Endothelial cell of umbilical vein (primary cell): ENCODE measurements around the gene DGKI. TPM values are rescaled to one million over a fixed set of nuclear protein-coding genes. Genes with fewer than 3 reads are reported as not detected.
"Not testable (repeated sequence)": the region's sequence is repeated elsewhere in the genome, so short reads cannot be mapped to it uniquely, and the experiment has no call there.

Source experiments
- BruUV-seq: library from RNA; stranded (reverse); fragments of 400-500 nt; replicated peaks from 2 replicates; lab custom pipeline; 2021; lab: Mats Ljungman, UMichigan
- CTCF ChIA-PET: fragments of 300-600, 350-600 bp; sonication (Branson Sonifier 250); formaldehyde crosslinking; loops from one replicate; lab custom pipeline; 2021; ENCODE audit warnings: antibody characterized with exemption, inconsistent platforms; lab: Charles Lee
- POLR2A ChIA-PET: fragments of 300-600, 350-600 bp; sonication (Branson Sonifier 250); formaldehyde crosslinking; loops from one replicate; lab custom pipeline; 2021; ENCODE audit warnings: antibody characterized with exemption, inconsistent platforms; lab: Charles Lee
- DNase-seq: peaks from one replicate; pipeline ENCODE4 v3.0.0-alpha.2; 2011; ENCODE audit warnings: low read depth, low spot score
- FAIRE-seq: peaks from 2 replicates; lab custom pipeline; 2011; peaks lifted over from hg19 to GRCh38; lab: Jason Lieb, UNC
- H2AFZ ChIP-seq: 2 replicates; pipeline ENCODE4 v1.6.0; 2012; ENCODE audit warnings: low read depth, low read length, control low read depth, inconsistent platforms
- H3K27ac ChIP-seq: 2 replicates; pipeline ENCODE4 v1.5.1; 2011; ENCODE audit warnings: low read depth, mild to moderate bottlenecking, control low read depth, low read length, moderate library complexity; ENCODE audit not compliant: insufficient read depth
- H3K27me3 ChIP-seq, 2 experiments: 2 replicates each; pipeline versions ENCODE4 v1.6.0 to v1.6.1; 2011; ENCODE audit warnings: low read length in 2 of 2, mixed read lengths in 1 of 2; ENCODE audit not compliant: control insufficient read depth in 2 of 2, insufficient read depth in 2 of 2
- H3K36me3 ChIP-seq, 2 experiments: 2 replicates in 1 of 2; 3 replicates in 1 of 2; pipeline ENCODE4 v1.5.1; 2011; ENCODE audit warnings: low read length in 2 of 2, mild to moderate bottlenecking in 1 of 2, moderate library complexity in 1 of 2; ENCODE audit not compliant: control insufficient read depth in 2 of 2, insufficient read depth in 2 of 2; ENCODE audit errors: extremely low read depth in 1 of 2
- H3K4me1 ChIP-seq: 3 replicates; pipeline ENCODE4 v1.5.1; 2011; ENCODE audit warnings: mild to moderate bottlenecking, low read length; ENCODE audit not compliant: control insufficient read depth, insufficient read depth; ENCODE audit errors: extremely low read depth
- H3K4me2 ChIP-seq: 2 replicates; pipeline ENCODE4 v1.6.1; 2011; ENCODE audit warnings: low read length, control low read depth, mixed read lengths; ENCODE audit not compliant: insufficient read depth
- H3K4me3 ChIP-seq, 3 experiments: fragments of 200-600 bp in 1 of 3; sonication (generic), shearing (Covaris generic) in 1 of 3; replicated peaks in 1 of 3; 2 replicates each; pipeline ENCODE4 v1.5.1; 2011 to 2016; ENCODE audit warnings: control low read depth in 3 of 3, low read length in 3 of 3, mild to moderate bottlenecking in 2 of 3, inconsistent platforms in 1 of 3, low read depth in 1 of 3, moderate library complexity in 1 of 3; ENCODE audit not compliant: insufficient read depth in 1 of 3
- H3K79me2 ChIP-seq: 2 replicates; pipeline ENCODE4 v1.6.0; 2012; ENCODE audit warnings: low read length, inconsistent platforms; ENCODE audit not compliant: control insufficient read depth, insufficient read depth
- H3K9ac ChIP-seq: replicated peaks from 2 replicates; pipeline ENCODE3; 2011; ENCODE audit warnings: low read length, control low read depth; ENCODE audit not compliant: insufficient read depth; ENCODE audit errors: extremely low read depth
- H3K9me1 ChIP-seq: replicated peaks from 3 replicates; pipeline ENCODE4 v1.6.0; 2011; ENCODE audit warnings: mild to moderate bottlenecking, low read length; ENCODE audit not compliant: control insufficient read depth, insufficient read depth; ENCODE audit errors: extremely low read depth
- H3K9me3 ChIP-seq: replicated peaks from 2 replicates; pipeline ENCODE4 v1.5.1; 2012; ENCODE audit warnings: low read length, inconsistent platforms; ENCODE audit not compliant: control insufficient read depth, insufficient read depth
- H4K20me1 ChIP-seq: replicated peaks from 2 replicates; pipeline ENCODE3; 2011; ENCODE audit warnings: mild to moderate bottlenecking, low read length; ENCODE audit not compliant: control insufficient read depth, insufficient read depth; ENCODE audit errors: extremely low read depth
- EZH2 ChIP-seq: IDR thresholded peaks from 2 replicates; pipeline ENCODE4 v1.6.1; 2012; ENCODE audit warnings: borderline replicate concordance, low read depth, mild to moderate bottlenecking, moderate library complexity, low read length, inconsistent platforms; ENCODE audit not compliant: severe bottlenecking
- FOS ChIP-seq: IDR thresholded peaks from 2 replicates; pipeline ENCODE4 v1.6.1; 2011; ENCODE audit warnings: mild to moderate bottlenecking, low read length, moderate library complexity, borderline replicate concordance; ENCODE audit not compliant: insufficient read depth
- GATA2 ChIP-seq: IDR thresholded peaks from 2 replicates; pipeline ENCODE4 v1.7.0; 2011; ENCODE audit warnings: low read depth, mild to moderate bottlenecking, moderate library complexity, mixed read lengths, low read length; ENCODE audit not compliant: insufficient read length, insufficient read depth
- JUN ChIP-seq: IDR thresholded peaks from 2 replicates; pipeline ENCODE4 v1.6.1; 2011; ENCODE audit warnings: borderline replicate concordance, low read depth; ENCODE audit not compliant: insufficient read length, insufficient read depth
- MYC ChIP-seq: IDR thresholded peaks from one replicate; pipeline ENCODE4 v1.6.1; 2011; ENCODE audit warnings: mild to moderate bottlenecking, low read depth, low read length
- POLR2A ChIP-seq: IDR thresholded peaks from 2 replicates; pipeline ENCODE4 v1.6.1; 2012; ENCODE audit warnings: low read depth, mild to moderate bottlenecking, control low read depth, low read length
- POLR2AphosphoS5 ChIP-seq: IDR thresholded peaks from 2 replicates; pipeline ENCODE4 v1.6.1; 2012; ENCODE audit warnings: low read depth, mild to moderate bottlenecking, control low read depth, low read length, moderate library complexity; ENCODE audit not compliant: insufficient read depth
- dilution Hi-C: fragments of 300-500 bp; cut with MboI; formaldehyde crosslinking; loops from one replicate; pipeline ENCODE4 v1.15.0; 2019; ENCODE audit warnings: low sequenced_read_pairs; ENCODE audit not compliant: extremely low pct_ligation_motif_present
- intact Hi-C: fragments of 100-400 bp; cut with micrococcal nuclease; formaldehyde crosslinking; loops from one replicate; pipeline ENCODE4 v1.10.0; 2022
- polyA plus RNA-seq, 4 experiments: library from polyadenylated mRNA; depleted of rRNA in 3 of 4; stranded (reverse) in 3 of 4; unstranded in 1 of 4; fragments of >200 nt; gene quantifications; 2 replicates each; pipeline versions ENCODE4 v1.2.1 to v1.2.3, GENCODE V29; 2011 to 2012; ENCODE audit warnings: missing spikeins in 1 of 4
- total RNA-seq: library from RNA; stranded (reverse); gene quantifications from 2 replicates; pipeline ENCODE4 v1.2.3, GENCODE V29; 2021
- TF ChIP-seq, protein P1 (sequence below): IDR thresholded peaks from 2 replicates; pipeline ENCODE4 v1.6.1; 2011; ENCODE audit not compliant: insufficient read depth, insufficient read length
- TF ChIP-seq, protein P2 (sequence below), 2 donors: IDR thresholded peaks; 1 replicate in 1 of 2; 2 replicates in 1 of 2; pipeline ENCODE4 v1.5.1; 2011; ENCODE audit warnings: low read length in 2 of 2, mild to moderate bottlenecking in 2 of 2, moderate library complexity in 2 of 2, control low read depth in 1 of 2, inconsistent platforms in 1 of 2, low read depth in 1 of 2; ENCODE audit not compliant: insufficient read depth in 1 of 2; ENCODE audit errors: extremely low read depth in 1 of 2

The DGKI gene
- total and polyA plus RNA-seq, 2 donors (not counting 3 experiments of a cell fraction or from before 2014, with no cell fraction given) = 0.11 to 0.51 TPM

DNA sequence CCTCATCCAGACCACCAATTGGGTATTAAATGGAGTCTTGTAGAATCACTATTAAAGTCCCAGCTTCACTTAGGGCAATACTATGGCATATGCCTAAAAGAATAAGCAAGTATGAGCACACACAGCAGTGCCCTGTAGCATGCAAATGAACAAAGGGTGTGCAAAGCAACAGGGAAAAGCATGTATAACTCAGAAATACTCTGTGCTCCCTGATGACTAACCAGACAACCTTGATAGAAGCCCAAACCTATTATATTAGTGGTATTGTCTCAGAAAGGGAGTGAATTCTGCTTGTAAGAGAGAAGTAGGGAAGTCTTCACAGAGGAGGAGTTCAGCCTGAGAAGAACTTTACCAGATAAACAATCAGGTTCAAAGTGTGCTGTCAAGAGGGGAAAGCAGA, 131.2 kb downstream of the DGKI start:
- BruUV-seq = no TSS peak
- dilution Hi-C loops (no loop called here), intact Hi-C loops (no loop called here)
- Histone ChIP-seq H3K27ac (no peak overlapping the region), H3K9me1 (no peaks in the 10 kb centered on the region), H3K9me3 (no peaks in the 10 kb centered on the region), H3K4me1 (no peaks in the 10 kb centered on the region), H3K79me2 (no peaks in the 10 kb centered on the region), H3K4me2 (no peak overlapping the region), H3K4me3 (no peak overlapping the region), H3K27me3 (peaks cover 0 to 3% of the 10 kb centered on the region in 2 experiments), H3K36me3 (no peaks in the 10 kb centered on the region), H3K9ac (no peak overlapping the region), H2AFZ (no peak overlapping the region), H4K20me1 (no peaks in the 10 kb centered on the region)
- no peak for FAIRE-seq
- no peak for DNase-seq
- ChIA-PET POLR2A (no interaction called here), CTCF (no interaction called here)
- TF ChIP-seq POLR2A = no peak
- no peak for TF ChIP-seq EZH2
- TF ChIP-seq FOS = no peak
- no peak for TF ChIP-seq MYC

DNA sequence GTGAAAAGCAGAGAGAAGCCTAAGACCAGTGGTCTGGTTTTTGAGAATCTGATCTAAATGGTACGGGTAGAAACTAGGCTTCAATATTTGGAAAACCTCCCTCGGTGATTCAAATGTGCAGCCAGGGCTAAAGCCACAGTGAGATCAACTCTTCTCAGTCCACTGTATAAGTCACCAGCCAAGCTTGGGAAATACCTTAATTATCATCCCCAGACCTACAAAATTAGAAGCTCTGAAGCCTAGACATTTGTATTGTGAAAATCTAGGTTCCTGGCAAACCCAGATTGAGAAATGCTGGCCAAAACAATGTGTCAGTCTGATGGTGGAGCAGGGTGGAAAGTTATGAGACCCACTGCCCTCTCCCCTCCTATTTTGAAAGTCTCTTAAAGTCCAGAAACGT, 131.7 kb downstream of the DGKI start:
- FAIRE-seq = no peak
- ChIA-PET CTCF (no interaction called here), POLR2A (no interaction called here)
- peaks cover 0 to 3% of the 10 kb centered on the region in 2 experiments for H3K27me3 ChIP-seq
- H2AFZ ChIP-seq = no peak overlapping the region
- no peaks in the 10 kb centered on the region for H3K9me1 ChIP-seq
- H3K79me2 ChIP-seq = no peaks in the 10 kb centered on the region
- no peaks in the 10 kb centered on the region for H3K4me1 ChIP-seq
- no peaks in the 10 kb centered on the region for H3K9me3 ChIP-seq
- TF ChIP-seq MYC (no peak), EZH2 (no peak), POLR2A (no peak), GATA2 (no peak), POLR2AphosphoS5 (no peak), FOS (no peak), JUN (no peak)
- TF ChIP-seq, protein P1, sequence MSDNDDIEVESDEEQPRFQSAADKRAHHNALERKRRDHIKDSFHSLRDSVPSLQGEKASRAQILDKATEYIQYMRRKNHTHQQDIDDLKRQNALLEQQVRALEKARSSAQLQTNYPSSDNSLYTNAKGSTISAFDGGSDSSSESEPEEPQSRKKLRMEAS = no peak
- TF ChIP-seq, protein P2, sequence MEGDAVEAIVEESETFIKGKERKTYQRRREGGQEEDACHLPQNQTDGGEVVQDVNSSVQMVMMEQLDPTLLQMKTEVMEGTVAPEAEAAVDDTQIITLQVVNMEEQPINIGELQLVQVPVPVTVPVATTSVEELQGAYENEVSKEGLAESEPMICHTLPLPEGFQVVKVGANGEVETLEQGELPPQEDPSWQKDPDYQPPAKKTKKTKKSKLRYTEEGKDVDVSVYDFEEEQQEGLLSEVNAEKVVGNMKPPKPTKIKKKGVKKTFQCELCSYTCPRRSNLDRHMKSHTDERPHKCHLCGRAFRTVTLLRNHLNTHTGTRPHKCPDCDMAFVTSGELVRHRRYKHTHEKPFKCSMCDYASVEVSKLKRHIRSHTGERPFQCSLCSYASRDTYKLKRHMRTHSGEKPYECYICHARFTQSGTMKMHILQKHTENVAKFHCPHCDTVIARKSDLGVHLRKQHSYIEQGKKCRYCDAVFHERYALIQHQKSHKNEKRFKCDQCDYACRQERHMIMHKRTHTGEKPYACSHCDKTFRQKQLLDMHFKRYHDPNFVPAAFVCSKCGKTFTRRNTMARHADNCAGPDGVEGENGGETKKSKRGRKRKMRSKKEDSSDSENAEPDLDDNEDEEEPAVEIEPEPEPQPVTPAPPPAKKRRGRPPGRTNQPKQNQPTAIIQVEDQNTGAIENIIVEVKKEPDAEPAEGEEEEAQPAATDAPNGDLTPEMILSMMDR (IDR thresholded peaks at IDR 0.05; ENCODE audit: extremely low read depth in 1 of 2, insufficient read depth in 1 of 2, low read depth in 1 of 2, low read length in 2 of 2) = no peak
- H3K27ac ChIP-seq = no peak overlapping the region
- H3K36me3 ChIP-seq = no peaks in the 10 kb centered on the region
- intact Hi-C loops = no loop called here
- BruUV-seq = no TSS peak
- no peak overlapping the region for H3K9ac ChIP-seq
- dilution Hi-C loops = no loop called here
- H3K4me3 ChIP-seq = no peak overlapping the region
- no peaks in the 10 kb centered on the region for H4K20me1 ChIP-seq
- no peak overlapping the region for H3K4me2 ChIP-seq
- DNase-seq = no peak

DNA sequence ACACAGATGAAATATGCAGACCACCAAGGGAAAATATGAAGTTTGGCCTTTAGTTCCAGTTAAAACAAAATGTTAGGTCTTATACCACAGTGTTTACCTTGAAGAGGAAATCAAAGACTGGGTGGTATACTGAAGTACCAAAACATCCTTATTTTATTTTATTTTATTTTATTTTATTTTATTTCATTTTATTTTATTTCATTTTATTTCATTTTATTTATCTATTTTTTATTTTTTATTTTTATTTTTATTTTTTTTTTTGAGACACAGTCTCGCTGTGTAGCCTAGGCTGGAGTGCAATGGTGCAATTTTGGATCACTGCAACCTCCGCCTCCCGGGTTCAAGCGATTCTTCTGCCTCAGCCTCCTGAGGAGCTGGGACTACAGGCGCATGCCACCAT, 140.4 kb downstream of the DGKI start:
- H3K4me3 ChIP-seq, H3K4me2 ChIP-seq, POLR2A ChIA-PET, BruUV-seq, H3K9me1 ChIP-seq, intact Hi-C loops, DNase-seq, H3K27ac ChIP-seq, H3K36me3 ChIP-seq, H3K4me1 ChIP-seq, FAIRE-seq, H3K27me3 ChIP-seq, H2AFZ ChIP-seq, dilution Hi-C loops, H3K9ac ChIP-seq, H3K9me3 ChIP-seq, H4K20me1 ChIP-seq, H3K79me2 ChIP-seq: not testable (repeated sequence)
- CTCF ChIA-PET = interaction anchor here (1.0 kb wide), 2 partner anchors 50 to 303 kb away, joined by 3 to 4 read pairs; no protein-coding TSS in a partner anchor
